ENCODE data around the gene AADACL2.
A peak's percentile ranks its signal among the peaks of the same experiment; 100 is the strongest.
"Not testable (repeated sequence)": the region's sequence is repeated elsewhere in the genome, so short reads cannot be mapped to it uniquely, and the experiment has no call there.

Gene AADACL2

GRCh38 chr3:151766454-151766853 lies 32.7 kb downstream of the AADACL2 start:
- DNase-seq = no peak

- DNase-seq = no peak
Observed at GRCh38 chr3:151768393-151768930, 34.7 kb downstream of the AADACL2 start.

GRCh38 chr3:151769175-151769574 lies 35.4 kb downstream of the AADACL2 start:
- peak; percentile 5 for DNase-seq

- peak; percentile 45 for DNase-seq
Observed at GRCh38 chr3:151770956-151771355, 37.2 kb downstream of the AADACL2 start.

- DNase-seq = no peak
Observed at GRCh38 chr3:151772825-151773480, 39.2 kb downstream of the AADACL2 start.

- DNase-seq = no peak
Observed at GRCh38 chr3:151774235-151774634, 40.5 kb downstream of the AADACL2 start.

GRCh38 chr3:151774910-151775309 lies 41.2 kb downstream of the AADACL2 start:
- no peak for DNase-seq

GRCh38 chr3:151775314-151776258 lies 41.9 kb downstream of the AADACL2 start:
- DNase-seq = peak; percentile 21

GRCh38 chr3:151776259-151776740 lies 42.6 kb downstream of the AADACL2 start:
- no peak for DNase-seq

GRCh38 chr3:151777880-151778279 lies 44.2 kb downstream of the AADACL2 start:
- no peak for DNase-seq

- peak; percentile 66 for DNase-seq
Observed at GRCh38 chr3:151787626-151788025, 53.9 kb downstream of the AADACL2 start.

- no peak for DNase-seq
Observed at GRCh38 chr3:151788401-151788800, 54.7 kb downstream of the AADACL2 start.

- no peak for DNase-seq
Observed at GRCh38 chr3:151789853-151790463, 56.2 kb downstream of the AADACL2 start.

- not testable (repeated sequence) for DNase-seq
Observed at GRCh38 chr3:151790763-151791162, 57.0 kb downstream of the AADACL2 start.

- DNase-seq = peak; percentile 10
Observed at GRCh38 chr3:151792411-151792810, 58.7 kb downstream of the AADACL2 start.

GRCh38 chr3:151793636-151794035 lies 59.9 kb downstream of the AADACL2 start:
- no peak for DNase-seq

GRCh38 chr3:151794080-151794479 lies 60.4 kb downstream of the AADACL2 start:
- DNase-seq = no peak

GRCh38 chr3:151795276-151795675 lies 61.5 kb downstream of the AADACL2 start:
- no peak for DNase-seq

- DNase-seq = no peak
Observed at GRCh38 chr3:151796105-151796680, 62.5 kb downstream of the AADACL2 start.

- no peak for DNase-seq
Observed at GRCh38 chr3:151798466-151798865, 64.7 kb downstream of the AADACL2 start.

- DNase-seq = no peak
Observed at GRCh38 chr3:151800431-151800830, 66.7 kb downstream of the AADACL2 start.

- no peak for DNase-seq
Observed at GRCh38 chr3:151804267-151804666, 70.5 kb downstream of the AADACL2 start.

- DNase-seq = no peak
Observed at GRCh38 chr3:151806838-151807237, 73.1 kb downstream of the AADACL2 start.
